A673 (cell line): ENCODE data around the gene DDX19B.
"Not testable (repeated sequence)": the region's sequence is repeated elsewhere in the genome, so short reads cannot be mapped to it uniquely, and the experiment has no call there.

Source experiments
- CTCF ChIP-seq: fragments of 300-800, 200-600 bp; sonication (generic); conservative IDR thresholded peaks from 2 replicates; pipeline ENCODE4 v1.5.1; 2017; ENCODE audit warnings: low read depth, mild to moderate bottlenecking, antibody characterized with exemption, low read length, moderate library complexity, mixed read lengths
- EZH2 ChIP-seq: fragments of 200-600 bp; sonication (generic); IDR thresholded peaks from 2 replicates; pipeline ENCODE4 v1.6.1; 2017; ENCODE audit warnings: borderline replicate concordance, low read depth, mild to moderate bottlenecking, mixed read lengths, antibody characterized with exemption, low read length; ENCODE audit not compliant: poor library complexity, severe bottlenecking

- not testable (repeated sequence) for TF ChIP-seq CTCF, EZH2
Measured at GRCh38 chr16:70249697-70250096, 49.3 kb upstream of the DDX19B start.
